ENCODE results near the gene USP33.
"Not testable (repeated sequence)": the region's sequence is repeated elsewhere in the genome, so short reads cannot be mapped to it uniquely, and the experiment has no call there.

- TF ChIP-seq CTCF (IDR thresholded peaks at IDR 0.05; ENCODE audit: insufficient read depth, low read length); POLR2AphosphoS5 (IDR thresholded peaks at IDR 0.05; ENCODE audit: low read depth); REST (IDR thresholded peaks at IDR 0.05; ENCODE audit: insufficient replicate concordance, low read depth): not testable (repeated sequence)
Measured at GRCh38 chr1:77646224-77646623, 113.4 kb downstream of the USP33 start.

Data from HL-60 (cell line).